ENCODE results near the gene SERPINA6.
"Not testable (repeated sequence)": the region's sequence is repeated elsewhere in the genome, so short reads cannot be mapped to it uniquely, and the experiment has no call there.

The SERPINA6 gene

DNA sequence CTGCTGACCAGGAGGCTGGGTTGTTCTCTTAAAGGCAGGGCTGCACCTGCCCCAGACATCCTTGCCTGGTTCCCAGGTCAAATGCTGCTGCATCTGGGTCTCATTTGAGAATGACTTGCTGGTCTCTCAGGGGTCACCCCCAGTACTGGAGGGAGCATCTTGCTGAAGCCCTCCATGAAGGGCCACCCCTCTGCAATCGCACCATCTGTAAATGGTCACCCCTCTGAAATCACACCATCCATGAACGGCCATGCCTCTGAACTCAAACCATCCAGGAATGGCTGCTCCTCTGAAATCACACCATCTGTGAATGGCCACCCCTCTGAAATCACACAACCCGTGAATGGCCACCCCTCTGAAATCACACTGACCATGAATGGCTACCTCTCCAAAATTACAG, 7.3 kb upstream of the SERPINA6 start:
- in situ Hi-C loops (cut with MboI; ENCODE audit: low sequenced_read_pairs), result no loop called here

DNA sequence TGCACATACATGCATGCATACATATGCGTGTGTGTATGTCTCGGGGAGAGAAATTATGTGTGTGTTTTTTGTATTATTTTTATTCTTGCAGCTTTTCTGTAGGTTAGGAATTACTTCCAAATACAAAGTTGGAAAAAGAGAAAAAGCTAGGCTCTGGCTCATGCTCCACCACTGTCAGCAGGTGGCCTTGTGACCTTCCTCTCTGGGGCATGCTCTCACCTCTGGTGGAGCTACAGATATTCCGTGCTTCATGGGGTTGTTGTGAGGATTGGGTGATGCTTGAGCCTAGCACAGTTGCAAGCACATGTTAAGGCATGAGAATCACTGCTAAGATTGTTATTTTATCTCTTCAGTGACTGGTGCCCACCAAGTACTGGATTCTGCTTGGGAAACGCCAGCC, 6.7 kb upstream of the SERPINA6 start:
- in situ Hi-C loops (cut with MboI; ENCODE audit: low sequenced_read_pairs), result no loop called here

DNA sequence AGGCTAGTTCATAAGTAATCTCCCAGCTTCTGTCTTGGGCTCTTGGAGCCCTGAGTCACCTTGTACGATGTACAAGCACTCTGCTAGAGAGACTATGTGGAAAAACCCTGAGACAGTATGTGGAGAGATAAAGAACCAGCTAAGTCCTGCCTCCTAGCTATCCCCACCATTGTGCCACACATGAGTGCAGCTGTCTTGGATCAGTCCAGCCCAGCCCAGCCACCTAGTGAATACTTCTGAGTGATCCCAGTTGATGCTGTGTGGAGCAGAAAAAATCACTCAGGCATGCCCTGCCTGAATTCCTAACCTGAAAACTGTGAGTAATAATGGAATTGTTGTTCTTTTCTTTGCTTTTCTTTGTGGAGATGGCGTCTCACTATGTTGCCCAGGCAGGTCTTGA, 5.1 kb upstream of the SERPINA6 start:
- in situ Hi-C loops (cut with MboI; ENCODE audit: low sequenced_read_pairs), result no loop called here

- in situ Hi-C loops (cut with MboI; ENCODE audit: low sequenced_read_pairs), result no loop called here
Observed at GRCh38 chr14:94321421-94322271, 1.5 kb downstream of the SERPINA6 start.

DNA sequence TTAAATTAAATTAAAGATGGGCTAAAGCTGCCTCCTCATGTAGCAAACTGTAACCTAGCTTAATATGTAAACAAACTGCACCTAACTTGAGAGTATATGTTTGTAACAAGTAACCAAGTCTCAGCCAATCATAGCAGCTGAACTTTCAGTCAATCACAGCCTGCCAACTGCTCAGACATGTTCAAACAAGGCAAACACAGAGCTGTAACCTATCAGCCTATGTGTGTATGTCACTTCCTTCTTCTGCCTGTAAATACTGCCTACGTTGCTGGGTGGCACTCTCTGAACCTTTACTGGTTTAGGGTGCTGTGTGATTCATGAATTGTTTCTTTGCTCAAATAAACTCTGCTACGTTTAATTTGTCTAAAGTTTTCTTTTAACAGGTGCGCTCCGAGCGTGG, 2.9 kb downstream of the SERPINA6 start:
- in situ Hi-C loops (cut with MboI; ENCODE audit: low sequenced_read_pairs), result no loop called here

- in situ Hi-C loops (cut with MboI; ENCODE audit: low sequenced_read_pairs), result no loop called here
Observed at GRCh38 chr14:94317259-94317658, 5.9 kb downstream of the SERPINA6 start.

DNA sequence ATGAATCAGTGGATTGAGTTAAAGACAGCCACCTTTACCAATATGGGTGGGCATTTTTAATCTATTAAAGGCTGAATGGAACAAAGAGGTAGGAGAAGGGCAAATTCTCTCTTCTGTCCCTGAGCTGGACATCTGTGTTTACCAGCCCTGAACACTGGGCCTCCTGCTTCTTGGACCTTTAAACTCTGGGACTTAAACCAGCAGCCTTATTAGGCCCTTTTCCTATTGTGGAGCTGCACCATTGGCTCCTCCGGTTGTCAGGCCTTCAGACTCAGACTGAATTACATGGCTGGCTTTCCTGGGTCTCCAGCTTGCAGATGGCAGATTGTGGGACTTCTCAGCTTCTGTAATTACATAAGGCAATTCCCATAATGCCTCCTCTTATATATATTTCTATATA, 6.4 kb downstream of the SERPINA6 start:
- in situ Hi-C loops (cut with MboI; ENCODE audit: low sequenced_read_pairs), result no loop called here

DNA sequence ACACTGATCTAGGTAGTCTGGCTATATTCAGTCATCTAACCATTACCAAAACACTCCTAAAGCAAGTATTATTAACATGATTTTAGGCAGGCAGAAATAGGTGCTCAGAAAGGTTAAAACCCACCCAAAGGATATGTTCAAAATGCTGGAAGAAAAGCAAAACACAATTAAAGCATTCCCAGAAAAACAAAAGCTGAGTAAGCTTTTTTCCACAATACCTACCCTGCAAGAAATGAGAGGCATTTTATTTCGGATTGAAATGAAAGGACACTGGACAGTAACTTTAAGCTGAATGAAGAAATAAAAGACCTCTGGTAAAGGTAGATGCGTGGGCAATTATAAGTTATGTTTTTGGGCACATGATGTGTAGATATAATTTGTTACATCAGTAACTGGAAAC, 8.2 kb downstream of the SERPINA6 start:
- in situ Hi-C loops (cut with MboI; ENCODE audit: low sequenced_read_pairs), result no loop called here

GRCh38 chr14:94313991-94314655, 9.0 kb downstream of the SERPINA6 start:
- in situ Hi-C loops (cut with MboI; ENCODE audit: low sequenced_read_pairs), result no loop called here

GRCh38 chr14:94312481-94313246, 10.5 kb downstream of the SERPINA6 start:
- in situ Hi-C loops (cut with MboI; ENCODE audit: low sequenced_read_pairs), result no loop called here

DNA sequence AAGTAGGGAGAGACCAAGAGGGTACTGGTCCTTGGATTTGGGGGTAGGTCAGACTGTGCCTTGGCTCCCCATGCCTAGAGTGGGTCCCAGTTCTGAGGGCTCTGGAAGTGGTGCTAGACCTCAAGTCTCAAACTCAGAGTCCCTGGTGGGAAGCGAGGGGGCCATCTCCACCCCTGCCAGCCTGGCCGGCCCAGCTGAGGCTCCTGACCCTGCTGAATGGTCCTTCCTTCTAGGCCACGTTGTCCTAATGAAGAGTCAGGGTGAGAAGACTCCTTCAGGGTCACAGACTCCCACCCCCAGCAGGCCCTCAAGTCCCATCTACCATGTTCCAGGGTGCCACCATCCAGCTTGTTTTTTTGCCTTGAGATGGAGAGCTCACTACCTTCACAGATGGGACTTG, 12.9 kb downstream of the SERPINA6 start:
- in situ Hi-C loops (cut with MboI; ENCODE audit: low sequenced_read_pairs), result no loop called here

GRCh38 chr14:94309721-94310120, 13.4 kb downstream of the SERPINA6 start:
- in situ Hi-C loops (cut with MboI; ENCODE audit: low sequenced_read_pairs), result no loop called here

GRCh38 chr14:94307410-94307992, 15.6 kb downstream of the SERPINA6 start:
- in situ Hi-C loops (cut with MboI; ENCODE audit: low sequenced_read_pairs), result no loop called here

DNA sequence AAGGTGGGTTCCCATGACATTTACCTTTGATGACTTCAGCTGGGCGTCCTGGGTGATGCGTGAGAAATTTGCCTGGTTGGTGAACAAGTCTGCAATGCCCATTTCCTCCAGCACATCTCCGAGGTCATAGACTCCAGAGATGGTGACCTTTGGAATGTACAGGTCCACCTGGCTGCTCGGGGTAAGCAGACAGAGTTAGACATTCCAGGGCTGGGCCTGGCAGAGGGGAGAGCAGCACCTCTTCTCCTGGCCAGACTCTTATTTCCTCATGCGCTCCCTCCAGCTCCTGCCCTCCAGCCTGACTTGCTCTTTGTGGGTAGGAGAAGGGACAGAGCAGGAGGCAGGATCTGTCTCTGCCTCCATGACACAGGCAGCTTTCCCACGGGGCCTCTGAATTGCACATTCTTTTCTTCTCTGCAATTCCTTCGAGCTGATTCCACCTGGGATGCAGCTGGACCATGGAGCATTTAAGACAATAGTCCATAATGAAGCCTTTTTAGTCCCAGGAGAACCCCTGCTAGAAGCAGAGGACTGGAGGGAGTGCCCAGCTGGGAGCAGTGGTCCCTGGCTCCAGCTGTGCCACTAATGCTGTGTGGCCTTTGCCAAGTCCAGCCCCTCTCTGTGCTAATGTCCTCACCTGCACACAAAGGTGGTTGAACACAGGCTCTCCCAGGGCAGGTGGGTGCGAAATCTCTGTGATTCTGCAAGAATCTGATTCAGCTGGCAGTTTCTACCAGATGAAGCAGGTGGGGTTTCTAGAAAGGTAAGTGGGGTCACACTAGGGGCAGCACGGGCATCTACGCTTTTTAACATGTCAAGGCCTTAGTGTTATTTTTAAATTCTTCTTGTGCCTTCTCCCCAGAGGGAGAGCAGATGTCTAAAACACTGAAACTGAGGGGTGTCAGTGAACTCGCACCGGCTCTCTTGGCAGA, 16.8 kb downstream of the SERPINA6 start:
- in situ Hi-C loops (cut with MboI; ENCODE audit: low sequenced_read_pairs), result no loop called here

DNA sequence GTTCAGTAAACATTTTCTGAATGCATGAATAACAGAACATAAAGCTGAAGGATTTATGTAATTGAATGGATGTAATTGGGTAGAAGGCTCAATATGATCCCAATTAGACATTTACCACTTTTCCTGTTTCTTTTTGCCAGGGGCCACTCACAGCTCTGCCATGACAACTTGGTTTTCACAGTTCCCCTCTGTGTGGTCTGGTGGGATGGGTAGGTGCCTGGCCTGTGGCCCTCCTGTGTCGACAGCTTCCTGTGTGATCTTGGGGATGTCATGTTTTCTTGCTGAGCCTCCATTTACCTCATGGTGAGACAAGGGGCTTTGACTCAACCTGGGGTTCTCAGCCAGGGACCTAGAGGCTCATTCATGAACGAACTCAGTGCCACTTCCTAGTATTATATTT, 17.5 kb downstream of the SERPINA6 start:
- in situ Hi-C loops (cut with MboI; ENCODE audit: low sequenced_read_pairs), result no loop called here

- in situ Hi-C loops (cut with MboI; ENCODE audit: low sequenced_read_pairs), result no loop called here
Observed at GRCh38 chr14:94304243-94304642, 18.9 kb downstream of the SERPINA6 start.

- in situ Hi-C loops (cut with MboI; ENCODE audit: low sequenced_read_pairs), result no loop called here
Observed at GRCh38 chr14:94303111-94303510, 20.0 kb downstream of the SERPINA6 start.

DNA sequence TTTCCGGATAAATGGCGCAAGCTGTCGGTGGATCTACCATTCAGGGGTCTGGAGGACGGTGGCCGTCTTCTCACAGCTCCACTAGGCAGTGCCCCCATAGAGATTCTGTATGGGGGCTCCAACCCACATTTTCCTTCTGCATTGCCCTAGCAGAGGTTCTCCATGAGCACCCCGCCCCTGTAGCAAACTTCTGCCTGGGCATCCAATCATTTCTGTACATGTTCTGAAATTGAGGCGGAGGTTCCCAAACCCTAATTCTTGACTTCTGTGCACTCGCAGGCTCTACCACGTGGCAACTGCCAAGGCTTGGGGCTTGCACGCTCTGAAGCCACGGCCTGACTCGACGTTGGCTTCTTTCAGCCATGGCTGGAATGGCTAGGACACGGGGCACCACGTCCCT, 25.0 kb downstream of the SERPINA6 start:
- in situ Hi-C loops (cut with MboI; ENCODE audit: low sequenced_read_pairs), result no loop called here

DNA sequence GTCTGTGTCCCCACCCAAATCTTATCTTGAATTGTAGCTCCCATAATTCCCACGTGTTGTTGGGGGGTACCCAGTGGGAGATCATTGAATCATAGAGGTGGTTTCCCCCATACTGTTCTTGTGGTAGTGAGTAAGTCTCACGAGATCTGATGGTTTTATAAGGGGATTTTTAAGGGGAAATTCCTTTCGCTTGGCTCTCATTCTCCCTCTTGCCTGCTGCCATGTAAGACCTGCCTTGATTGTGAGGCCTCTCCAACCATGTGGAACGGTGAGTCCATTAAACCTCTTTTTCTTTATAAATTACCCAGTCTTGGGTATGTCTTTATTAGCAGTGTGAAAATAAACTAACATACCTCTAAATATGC, 27.0 kb downstream of the SERPINA6 start:
- in situ Hi-C loops (cut with MboI; ENCODE audit: low sequenced_read_pairs), result not testable (repeated sequence)
